GM23338 (cell line): ENCODE measurements around the gene PIM3.

Source experiments
- EZH2 ChIP-seq: fragments of 200-600 bp; sonication (generic); IDR thresholded peaks from one replicate; pipeline ENCODE4 v1.8.0; 2017; ENCODE audit warnings: antibody characterized with exemption, mild to moderate bottlenecking, low read depth; ENCODE audit not compliant: unreplicated experiment
- EZH2phosphoT487 ChIP-seq: fragments of 200-600 bp; sonication (generic); IDR thresholded peaks from one replicate; pipeline ENCODE4 v1.8.1; 2018; ENCODE audit warnings: antibody characterized with exemption; ENCODE audit not compliant: unreplicated experiment
- STAT1 ChIP-seq: IDR thresholded peaks from one replicate; pipeline ENCODE4 v1.6.1; 2016; ENCODE audit warnings: antibody characterized with exemption; ENCODE audit not compliant: unreplicated experiment
- ZNF114 ChIP-seq: fragments of 250-450 bp; sonication (Bioruptor Pico); IDR thresholded peaks from 2 replicates; pipeline ENCODE4 v1.5.0; 2020; ENCODE audit warnings: mild to moderate bottlenecking, moderate library complexity
- TF ChIP-seq, protein P1 (sequence below), 2 experiments: fragments of 200-600 bp in 1 of 2; sonication (generic) in 1 of 2; conservative IDR thresholded peaks; 2 replicates each; pipeline versions ENCODE4 v1.5.1 to v1.6.1; 2016 to 2017; ENCODE audit warnings: antibody characterized with exemption in 2 of 2, low read depth in 2 of 2, mild to moderate bottlenecking in 2 of 2, moderate library complexity in 1 of 2
- TF ChIP-seq, protein P2 (sequence below): IDR thresholded peaks from one replicate; pipeline ENCODE4 v1.6.1; 2018; ENCODE audit warnings: antibody characterized with exemption; ENCODE audit not compliant: unreplicated experiment

DNA sequence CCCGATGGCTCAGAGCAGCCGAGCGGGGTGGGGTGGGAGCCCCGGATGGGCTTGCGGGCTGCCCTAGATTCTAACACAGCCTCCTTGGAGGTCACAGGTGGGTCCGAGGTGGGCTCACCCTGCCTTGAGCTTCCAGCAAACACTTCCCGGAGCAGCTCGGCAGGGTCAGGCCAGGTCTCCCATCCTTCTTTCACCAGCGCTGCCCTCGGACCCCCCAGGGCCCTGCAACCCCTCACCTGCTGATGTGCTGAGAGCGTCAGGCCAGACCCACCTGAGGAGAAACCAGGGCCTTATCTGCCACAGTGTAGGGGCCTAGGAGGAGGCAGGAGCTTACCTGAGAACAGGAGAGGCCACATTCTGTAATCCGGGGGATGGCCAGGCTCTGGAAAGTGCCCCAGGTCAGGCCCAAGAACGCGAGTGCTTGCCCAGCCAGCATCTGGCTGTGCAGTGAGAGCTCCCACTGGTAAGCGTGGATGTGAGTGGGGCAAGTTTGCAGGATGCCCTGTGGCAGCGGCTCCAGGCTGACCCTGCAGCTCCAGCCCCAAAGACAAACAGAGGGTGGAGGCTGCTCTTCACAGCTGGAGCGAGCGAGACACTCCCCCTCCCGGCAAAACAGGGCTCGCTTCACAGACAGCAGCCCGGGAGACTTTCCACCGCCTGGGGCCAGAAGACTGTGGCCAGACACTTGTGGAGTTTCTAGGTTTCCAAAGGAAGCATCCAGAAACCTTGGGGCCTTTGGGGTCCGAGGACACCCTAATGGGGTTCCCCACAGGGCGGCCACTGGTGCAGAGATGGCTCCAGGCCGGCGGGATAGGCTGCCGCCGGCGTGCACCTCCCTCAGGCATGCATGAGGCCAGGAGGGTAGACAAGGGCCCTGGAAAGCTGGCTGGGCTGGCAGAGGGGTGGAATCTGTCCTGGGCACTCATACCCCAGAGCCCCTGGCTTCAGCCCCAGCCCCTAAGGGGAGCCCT lies 51.9 kb downstream of the PIM3 start, which contains the start of gene IL17REL:
- TF ChIP-seq, protein P1, sequence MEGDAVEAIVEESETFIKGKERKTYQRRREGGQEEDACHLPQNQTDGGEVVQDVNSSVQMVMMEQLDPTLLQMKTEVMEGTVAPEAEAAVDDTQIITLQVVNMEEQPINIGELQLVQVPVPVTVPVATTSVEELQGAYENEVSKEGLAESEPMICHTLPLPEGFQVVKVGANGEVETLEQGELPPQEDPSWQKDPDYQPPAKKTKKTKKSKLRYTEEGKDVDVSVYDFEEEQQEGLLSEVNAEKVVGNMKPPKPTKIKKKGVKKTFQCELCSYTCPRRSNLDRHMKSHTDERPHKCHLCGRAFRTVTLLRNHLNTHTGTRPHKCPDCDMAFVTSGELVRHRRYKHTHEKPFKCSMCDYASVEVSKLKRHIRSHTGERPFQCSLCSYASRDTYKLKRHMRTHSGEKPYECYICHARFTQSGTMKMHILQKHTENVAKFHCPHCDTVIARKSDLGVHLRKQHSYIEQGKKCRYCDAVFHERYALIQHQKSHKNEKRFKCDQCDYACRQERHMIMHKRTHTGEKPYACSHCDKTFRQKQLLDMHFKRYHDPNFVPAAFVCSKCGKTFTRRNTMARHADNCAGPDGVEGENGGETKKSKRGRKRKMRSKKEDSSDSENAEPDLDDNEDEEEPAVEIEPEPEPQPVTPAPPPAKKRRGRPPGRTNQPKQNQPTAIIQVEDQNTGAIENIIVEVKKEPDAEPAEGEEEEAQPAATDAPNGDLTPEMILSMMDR (conservative IDR thresholded peaks at IDR 0.05; ENCODE audit: low read depth in 2 of 2): no peak
- TF ChIP-seq, protein P2, sequence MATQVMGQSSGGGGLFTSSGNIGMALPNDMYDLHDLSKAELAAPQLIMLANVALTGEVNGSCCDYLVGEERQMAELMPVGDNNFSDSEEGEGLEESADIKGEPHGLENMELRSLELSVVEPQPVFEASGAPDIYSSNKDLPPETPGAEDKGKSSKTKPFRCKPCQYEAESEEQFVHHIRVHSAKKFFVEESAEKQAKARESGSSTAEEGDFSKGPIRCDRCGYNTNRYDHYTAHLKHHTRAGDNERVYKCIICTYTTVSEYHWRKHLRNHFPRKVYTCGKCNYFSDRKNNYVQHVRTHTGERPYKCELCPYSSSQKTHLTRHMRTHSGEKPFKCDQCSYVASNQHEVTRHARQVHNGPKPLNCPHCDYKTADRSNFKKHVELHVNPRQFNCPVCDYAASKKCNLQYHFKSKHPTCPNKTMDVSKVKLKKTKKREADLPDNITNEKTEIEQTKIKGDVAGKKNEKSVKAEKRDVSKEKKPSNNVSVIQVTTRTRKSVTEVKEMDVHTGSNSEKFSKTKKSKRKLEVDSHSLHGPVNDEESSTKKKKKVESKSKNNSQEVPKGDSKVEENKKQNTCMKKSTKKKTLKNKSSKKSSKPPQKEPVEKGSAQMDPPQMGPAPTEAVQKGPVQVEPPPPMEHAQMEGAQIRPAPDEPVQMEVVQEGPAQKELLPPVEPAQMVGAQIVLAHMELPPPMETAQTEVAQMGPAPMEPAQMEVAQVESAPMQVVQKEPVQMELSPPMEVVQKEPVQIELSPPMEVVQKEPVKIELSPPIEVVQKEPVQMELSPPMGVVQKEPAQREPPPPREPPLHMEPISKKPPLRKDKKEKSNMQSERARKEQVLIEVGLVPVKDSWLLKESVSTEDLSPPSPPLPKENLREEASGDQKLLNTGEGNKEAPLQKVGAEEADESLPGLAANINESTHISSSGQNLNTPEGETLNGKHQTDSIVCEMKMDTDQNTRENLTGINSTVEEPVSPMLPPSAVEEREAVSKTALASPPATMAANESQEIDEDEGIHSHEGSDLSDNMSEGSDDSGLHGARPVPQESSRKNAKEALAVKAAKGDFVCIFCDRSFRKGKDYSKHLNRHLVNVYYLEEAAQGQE: no peak
- no peak for TF ChIP-seq EZH2
- TF ChIP-seq STAT1: no peak
- TF ChIP-seq ZNF114 (CRISPR knock-in tag): no peak
- TF ChIP-seq EZH2phosphoT487: no peak
